ENCODE data around the gene SUSD5. TPM values are rescaled to one million over a fixed set of nuclear protein-coding genes. Genes with fewer than 3 reads are reported as not detected.

The SUSD5 gene
- total RNA-seq, 1 experiment from 2014 or later = not detected

- Histone ChIP-seq H3K4me2 (ENCODE audit: low read length) (no peak overlapping the region), H3K4me3 (ENCODE audit: low read length) (no peak overlapping the region), H3F3A (ENCODE audit: low read length, unreplicated experiment) (no peaks in the 10 kb centered on the region), H3K4me1 (ENCODE audit: insufficient read depth, low read length) (peaks cover 14% of the 10 kb centered on the region; the same call in 1 of the 2 replicates), H4K20me1 (ENCODE audit: low read length) (peaks cover 9% of the 10 kb centered on the region), H3K9ac (ENCODE audit: low read length) (no peak overlapping the region), H3K9me3 (ENCODE audit: low read length) (no peaks in the 10 kb centered on the region), H3K79me2 (ENCODE audit: low read length) (peaks cover 55% of the 10 kb centered on the region), H3K36me3 (ENCODE audit: low read depth, low read length) (peaks cover 43% of the 10 kb centered on the region), H3K9me2 (replicated peaks; ENCODE audit: low read length) (no peaks in the 10 kb centered on the region), H3K27me3 (ENCODE audit: low read length) (no peaks in the 10 kb centered on the region), H3K27ac (ENCODE audit: low read length) (no peak overlapping the region), H2AFZ (ENCODE audit: low read length) (no peak overlapping the region)
- TF ChIP-seq EZH2phosphoT487 (IDR thresholded peaks at IDR 0.05; ENCODE audit: borderline replicate concordance, low read length) (no peak), EZH2 (IDR thresholded peaks at IDR 0.05; ENCODE audit: low read length, unreplicated experiment) (no peak), CTCF (conservative IDR thresholded peaks at IDR 0.05; ENCODE audit: low read depth, low read length) (no peak)
- no peak for ATAC-seq
- CTCF ChIA-PET = no interaction called here
- intact Hi-C loops (cut with micrococcal nuclease) = loop anchor here (10.0 kb wide), 1 partner anchor 675 kb away; the partner anchor contains the start of gene PDCD6IP
- POLR2A ChIA-PET (ENCODE audit: unreplicated experiment) = no interaction called here
- BruUV-seq (replicated peaks) = no TSS peak
- DNase-seq = no peak
Measured at GRCh38 chr3:33119891-33120290, 98.7 kb downstream of the SUSD5 start.

- no peak overlapping the region for H3K4me3 ChIP-seq (ENCODE audit: low read length)
- H3K4me1 ChIP-seq (ENCODE audit: insufficient read depth, low read length) = peaks cover 24% of the 10 kb centered on the region
- POLR2A ChIA-PET (ENCODE audit: unreplicated experiment) = no interaction called here
- no peaks in the 10 kb centered on the region for H3K9me3 ChIP-seq (ENCODE audit: low read length)
- CTCF ChIA-PET = no interaction called here
- H4K20me1 ChIP-seq (ENCODE audit: low read length) = peaks cover 9% of the 10 kb centered on the region
- H3K36me3 ChIP-seq (ENCODE audit: low read depth, low read length) = peaks cover 27% of the 10 kb centered on the region; the same call in 1 of the 2 replicates
- DNase-seq = no peak
- H3F3A ChIP-seq (ENCODE audit: low read length, unreplicated experiment) = no peaks in the 10 kb centered on the region
- TF ChIP-seq EZH2phosphoT487 (IDR thresholded peaks at IDR 0.05; ENCODE audit: borderline replicate concordance, low read length) = no peak
- no peak for TF ChIP-seq CTCF (conservative IDR thresholded peaks at IDR 0.05; ENCODE audit: low read depth, low read length)
- no peak for TF ChIP-seq EZH2 (IDR thresholded peaks at IDR 0.05; ENCODE audit: low read length, unreplicated experiment)
- intact Hi-C loops (cut with micrococcal nuclease) = loop anchor here (10.0 kb wide), 1 partner anchor 677 kb away; the partner anchor contains the start of gene PDCD6IP
- no TSS peak for BruUV-seq (replicated peaks)
- H3K79me2 ChIP-seq (ENCODE audit: low read length) = peaks cover 61% of the 10 kb centered on the region
- H3K9me2 ChIP-seq (replicated peaks; ENCODE audit: low read length) = no peaks in the 10 kb centered on the region
- H3K27me3 ChIP-seq (ENCODE audit: low read length) = no peaks in the 10 kb centered on the region
- H3K4me2 ChIP-seq (ENCODE audit: low read length) = 0 out of 2 replicates have a peak overlapping the region, but pooled peaks have one; percentile 16
- no peak for ATAC-seq
- H3K9ac ChIP-seq (ENCODE audit: low read length) = no peak overlapping the region
- H3K27ac ChIP-seq (ENCODE audit: low read length) = no peak overlapping the region
- no peak overlapping the region for H2AFZ ChIP-seq (ENCODE audit: low read length)
Measured at GRCh38 chr3:33117461-33117860, 101.1 kb downstream of the SUSD5 start.

- peak overlapping the region; percentile 74 for H3K4me3 ChIP-seq (ENCODE audit: low read length)
- H3F3A ChIP-seq (ENCODE audit: low read length, unreplicated experiment) = no peaks in the 10 kb centered on the region
- no peaks in the 10 kb centered on the region for H3K27me3 ChIP-seq (ENCODE audit: low read length)
- intact Hi-C loops (cut with micrococcal nuclease) = loop anchor here (10.0 kb wide), 1 partner anchor 680 kb away; the partner anchor contains the start of gene PDCD6IP
- peak overlapping the region; percentile 98 for H3K4me2 ChIP-seq (ENCODE audit: low read length)
- DNase-seq = peak; percentile 79
- ATAC-seq = peak; percentile 49
- peaks cover 58% of the 10 kb centered on the region for H3K79me2 ChIP-seq (ENCODE audit: low read length)
- no peaks in the 10 kb centered on the region for H3K9me2 ChIP-seq (replicated peaks; ENCODE audit: low read length)
- BruUV-seq (replicated peaks) = TSS peak; percentile 44
- no peaks in the 10 kb centered on the region for H3K9me3 ChIP-seq (ENCODE audit: low read length)
- H4K20me1 ChIP-seq (ENCODE audit: low read length) = peaks cover 9% of the 10 kb centered on the region
- TF ChIP-seq CTCF (conservative IDR thresholded peaks at IDR 0.05; ENCODE audit: low read depth, low read length) (no peak), EZH2 (IDR thresholded peaks at IDR 0.05; ENCODE audit: low read length, unreplicated experiment) (no peak), EZH2phosphoT487 (IDR thresholded peaks at IDR 0.05; ENCODE audit: borderline replicate concordance, low read length) (no peak)
- POLR2A ChIA-PET (ENCODE audit: unreplicated experiment) = no interaction called here
- peaks cover 8% of the 10 kb centered on the region; the same call in 1 of the 2 replicates for H3K36me3 ChIP-seq (ENCODE audit: low read depth, low read length)
- peaks cover 24% of the 10 kb centered on the region for H3K4me1 ChIP-seq (ENCODE audit: insufficient read depth, low read length)
- H3K9ac ChIP-seq (ENCODE audit: low read length) = peak overlapping the region; percentile 88
- peak overlapping the region; percentile 89 for H2AFZ ChIP-seq (ENCODE audit: low read length)
- CTCF ChIA-PET = no interaction called here
- H3K27ac ChIP-seq (ENCODE audit: low read length) = peak overlapping the region; percentile 78
Measured at GRCh38 chr3:33115024-33115768, 103.4 kb downstream of the SUSD5 start.

All from PC-3 (cell line).